Large intestine (tissue), 3 donors: ENCODE results near the gene REM2. TPM values are rescaled to one million over a fixed set of nuclear protein-coding genes. Genes with fewer than 3 reads are reported as not detected.

Source experiments
- DNase-seq, 2 donors: peaks; one replicate each; pipeline versions ENCODE4 v3.0.0 to v3.0.0-alpha.2; 2013
- H3K27ac ChIP-seq: one replicate; pipeline ENCODE4 v1.5.1; 2013; ENCODE audit warnings: low read length
- H3K27me3 ChIP-seq: 2 replicates; pipeline ENCODE4 v1.6.1; 2013; ENCODE audit warnings: low read length; ENCODE audit not compliant: control insufficient read depth, insufficient read depth
- H3K36me3 ChIP-seq: 2 replicates; pipeline ENCODE4 v1.6.1; 2013; ENCODE audit warnings: low read length; ENCODE audit not compliant: control insufficient read depth, insufficient read depth
- H3K4me1 ChIP-seq: one replicate; pipeline ENCODE4 v1.6.1; 2013; ENCODE audit warnings: low read length; ENCODE audit not compliant: control insufficient read depth, insufficient read depth
- H3K4me3 ChIP-seq: one replicate; pipeline ENCODE4 v1.5.1; 2013; ENCODE audit warnings: low read length
- H3K9me3 ChIP-seq: one replicate; pipeline ENCODE4 v1.6.1; 2013; ENCODE audit warnings: mild to moderate bottlenecking, low read depth, low read length, moderate library complexity; ENCODE audit not compliant: control insufficient read depth
- WGBS: methylation state at CpG from one replicate; pipeline ENCODE4 v1.1.5; 2013; ENCODE audit warnings: low lambda C conversion rate; ENCODE audit not compliant: insufficient coverage; 5-methylcytosine and 5-hydroxymethylcytosine counted together
- polyA plus RNA-seq: library from polyadenylated mRNA; unstranded; fragments of 120-200 nt; gene quantifications from one replicate; pipeline ENCODE4 v1.2.1, GENCODE V29; 2013

Gene REM2
- polyA plus RNA-seq, 1 donor: 0.72 TPM

- peak in 1 of 2 donors; percentile 69 for DNase-seq
- H3K9me3 ChIP-seq: no peaks in the 10 kb centered on the region
- peak overlapping the region; percentile 45 for H3K27ac ChIP-seq
- H3K4me3 ChIP-seq: no peak overlapping the region
- no CpG with 5 or more reads among the region's 1 CpG for WGBS
- no peaks in the 10 kb centered on the region for H3K27me3 ChIP-seq
- H3K36me3 ChIP-seq: peaks cover 24% of the 10 kb centered on the region
- H3K4me1 ChIP-seq: peaks cover 3% of the 10 kb centered on the region
Measured at GRCh38 chr14:22897357-22897756, 14.3 kb downstream of the REM2 start.

GRCh38 chr14:22898302-22899090, 15.5 kb downstream of the REM2 start:
- Histone ChIP-seq H3K27ac (no peak overlapping the region), H3K36me3 (peaks cover 33% of the 10 kb centered on the region), H3K4me3 (no peak overlapping the region), H3K4me1 (peaks cover 3% of the 10 kb centered on the region), H3K27me3 (no peaks in the 10 kb centered on the region), H3K9me3 (no peaks in the 10 kb centered on the region)
- DNase-seq: no peak
- WGBS: no CpG with 5 or more reads among the region's 8 CpGs

DNA sequence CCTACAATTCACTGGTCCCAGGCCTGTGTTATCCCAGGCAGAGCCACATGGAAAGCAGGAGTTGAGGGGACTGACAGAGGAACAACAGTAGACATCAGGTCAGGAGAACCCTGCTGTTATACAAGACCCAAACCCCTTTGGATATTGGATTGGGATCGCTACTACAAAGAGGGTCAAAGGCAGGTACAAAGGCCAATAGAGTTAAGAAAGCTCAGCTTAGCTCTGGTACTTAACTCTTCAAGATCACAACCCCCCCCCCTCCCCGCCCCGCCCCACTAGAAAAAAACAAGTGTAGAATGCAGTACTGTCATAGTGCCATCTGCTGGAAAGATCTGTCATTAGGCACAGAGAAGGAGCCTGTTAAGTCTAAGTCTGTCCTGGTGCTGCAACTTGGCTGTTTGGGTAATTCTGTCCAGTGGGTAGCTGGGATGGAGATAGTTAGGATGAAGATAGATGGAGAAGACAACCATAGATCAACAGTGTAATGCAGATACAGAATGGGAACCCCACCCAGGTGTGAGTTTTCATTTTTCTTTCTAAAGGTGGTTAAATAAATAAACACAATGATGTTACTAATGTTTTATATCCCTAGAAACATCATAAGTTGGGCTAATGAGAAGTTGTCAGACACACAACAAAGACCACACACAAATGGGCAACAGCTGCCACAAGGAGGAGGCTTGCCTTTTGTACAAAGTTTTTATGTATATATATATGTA, 17.2 kb downstream of the REM2 start:
- WGBS: no CpG with 5 or more reads among the region's 3 CpGs
- Histone ChIP-seq H3K27me3 (no peaks in the 10 kb centered on the region), H3K4me3 (no peak overlapping the region), H3K27ac (peak overlapping the region; percentile 3), H3K4me1 (peaks cover 3% of the 10 kb centered on the region), H3K36me3 (peaks cover 51% of the 10 kb centered on the region), H3K9me3 (no peaks in the 10 kb centered on the region)
- DNase-seq: peak; percentile 69 to 75

- no peaks in the 10 kb centered on the region for H3K27me3 ChIP-seq
- no CpG with 5 or more reads among the region's 7 CpGs for WGBS
- H3K9me3 ChIP-seq: no peaks in the 10 kb centered on the region
- H3K36me3 ChIP-seq: peaks cover 65% of the 10 kb centered on the region
- H3K27ac ChIP-seq: no peak overlapping the region
- DNase-seq: no peak
- peaks cover 3% of the 10 kb centered on the region for H3K4me1 ChIP-seq
- no peak overlapping the region for H3K4me3 ChIP-seq
Measured at GRCh38 chr14:22901799-22902198, 18.8 kb downstream of the REM2 start.

GRCh38 chr14:22903742-22904087, 20.7 kb downstream of the REM2 start:
- Histone ChIP-seq H3K4me1 (peaks cover 3% of the 10 kb centered on the region), H3K36me3 (peaks cover 80% of the 10 kb centered on the region), H3K27me3 (no peaks in the 10 kb centered on the region), H3K27ac (no peak overlapping the region), H3K4me3 (no peak overlapping the region), H3K9me3 (no peaks in the 10 kb centered on the region)
- WGBS: 100% methylated on average over 2 of the region's 2 CpGs
- no peak for DNase-seq

GRCh38 chr14:22905627-22906026, 22.6 kb downstream of the REM2 start:
- no peaks in the 10 kb centered on the region for H3K9me3 ChIP-seq
- WGBS: no CpG with 5 or more reads among the region's 4 CpGs
- no peaks in the 10 kb centered on the region for H3K4me1 ChIP-seq
- H3K4me3 ChIP-seq: no peak overlapping the region
- no peaks in the 10 kb centered on the region for H3K27me3 ChIP-seq
- peaks cover 90% of the 10 kb centered on the region for H3K36me3 ChIP-seq
- no peak for DNase-seq
- no peak overlapping the region for H3K27ac ChIP-seq

DNA sequence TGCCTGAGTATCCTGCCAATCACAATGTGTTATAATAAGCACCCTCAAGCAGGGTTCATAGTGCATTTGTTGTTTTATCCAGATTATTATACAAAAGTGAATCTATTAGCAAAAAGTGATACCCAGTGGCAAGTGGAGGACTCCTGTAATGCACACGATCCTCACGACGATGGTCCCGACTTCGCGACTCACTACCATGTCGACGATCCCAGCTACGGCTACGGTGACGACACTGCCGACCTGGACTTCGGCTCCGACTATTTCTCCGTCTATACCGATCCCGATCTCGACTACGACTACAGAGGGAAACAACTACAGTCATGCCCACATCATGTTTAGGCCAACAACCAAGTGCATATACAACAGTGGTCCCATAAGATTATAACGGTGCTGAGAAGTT, 23.1 kb downstream of the REM2 start:
- DNase-seq: no peak
- 100% methylated on average over 4 of the region's 20 CpGs for WGBS
- no peaks in the 10 kb centered on the region for H3K27me3 ChIP-seq
- H3K9me3 ChIP-seq: no peaks in the 10 kb centered on the region
- H3K27ac ChIP-seq: no peak overlapping the region
- H3K4me3 ChIP-seq: no peak overlapping the region
- no peaks in the 10 kb centered on the region for H3K4me1 ChIP-seq
- H3K36me3 ChIP-seq: peaks cover 87% of the 10 kb centered on the region

DNA sequence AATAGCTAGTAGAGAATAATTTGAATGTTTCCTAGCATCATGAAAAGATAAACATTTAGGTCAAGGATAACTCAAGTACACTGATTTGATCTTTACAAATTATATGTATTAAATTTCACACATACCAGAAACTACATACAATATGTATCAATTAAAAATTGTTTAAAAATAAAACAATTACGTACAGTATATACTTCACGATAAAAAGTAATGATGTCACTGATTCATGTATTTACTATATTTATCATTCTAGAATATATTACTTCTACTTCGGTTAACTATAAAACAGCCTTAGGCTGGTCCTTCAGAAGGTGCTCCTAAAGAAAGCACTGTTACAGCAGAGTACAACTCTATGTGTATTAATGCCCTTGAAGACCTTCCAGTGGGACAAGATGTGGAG, 24.4 kb downstream of the REM2 start:
- 100% methylated on average over 3 of the region's 3 CpGs for WGBS
- no peak overlapping the region for H3K27ac ChIP-seq

DNA sequence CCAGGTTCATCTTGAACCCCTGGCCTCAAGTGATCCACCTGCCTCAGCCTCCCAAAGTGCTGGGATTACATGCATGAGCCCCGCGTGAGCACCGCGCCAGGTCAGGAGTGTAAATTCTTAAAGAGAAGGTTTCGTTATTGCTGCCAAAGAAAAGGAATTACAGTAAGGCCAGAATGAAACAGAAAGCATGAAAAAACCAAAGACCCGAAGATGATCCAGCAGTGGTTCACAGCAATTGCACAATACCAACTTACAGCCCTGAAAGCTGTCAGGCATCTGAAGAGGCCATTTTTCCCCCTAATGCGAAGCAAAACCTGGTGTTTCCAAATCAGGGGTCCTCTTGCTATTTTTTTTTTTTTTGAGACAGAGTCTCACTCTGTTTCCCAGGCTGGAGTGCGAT, 25.6 kb downstream of the REM2 start:
- Histone ChIP-seq H3K27me3 (no peaks in the 10 kb centered on the region), H3K4me1 (no peaks in the 10 kb centered on the region), H3K9me3 (no peaks in the 10 kb centered on the region), H3K36me3 (peaks cover 73% of the 10 kb centered on the region), H3K27ac (no peak overlapping the region), H3K4me3 (no peak overlapping the region)
- WGBS: 93% methylated on average over 4 of the region's 8 CpGs
- no peak for DNase-seq

More for the DNA sequence above, 24.4 kb downstream of the REM2 start:
- Histone ChIP-seq H3K4me3 (no peak overlapping the region), H3K4me1 (no peaks in the 10 kb centered on the region), H3K27me3 (no peaks in the 10 kb centered on the region), H3K36me3 (peaks cover 79% of the 10 kb centered on the region), H3K9me3 (no peaks in the 10 kb centered on the region)
- DNase-seq: no peak

GRCh38 chr14:22910916-22911315, 27.9 kb downstream of the REM2 start:
- no peak for DNase-seq
- peaks cover 52% of the 10 kb centered on the region for H3K36me3 ChIP-seq
- H3K27me3 ChIP-seq: no peaks in the 10 kb centered on the region
- no peak overlapping the region for H3K27ac ChIP-seq
- no peak overlapping the region for H3K4me3 ChIP-seq
- H3K4me1 ChIP-seq: no peaks in the 10 kb centered on the region
- WGBS: no CpG with 5 or more reads among the region's 5 CpGs
- H3K9me3 ChIP-seq: no peaks in the 10 kb centered on the region
